Activated naive CD4-positive, alpha-beta T cell treated with anti-CD3 and anti-CD28 coated beads, Interleukin-2, amount 50 U/mL, for 72 hours (primary cell): ENCODE results near the gene NR5A2. TPM values are rescaled to one million over a fixed set of nuclear protein-coding genes. Genes with fewer than 3 reads are reported as not detected.

Source experiments
- ATAC-seq, 2 donors: fragments of 150-1000 bp; cut with Tn5 transposase; 2 replicates each; pipeline ENCODE4 v1.10.0; 2021; ENCODE audit warnings: mild to moderate bottlenecking in 2 of 2, moderate library complexity in 2 of 2
- DNase-seq, 2 donors: peaks; one replicate each; pipeline ENCODE4 v3.0.0; 2021 to 2022; ENCODE audit warnings: low spot score in 2 of 2
- H3K27ac Mint-ChIP-seq, 2 donors: one replicate each; pipeline ENCODE4 v1.8.0; 2022; ENCODE audit warnings: mild to moderate bottlenecking in 2 of 2, mixed read lengths in 2 of 2
- H3K36me3 Mint-ChIP-seq, 2 donors: one replicate each; pipeline ENCODE4 v1.8.0; 2022; ENCODE audit warnings: mixed read lengths in 2 of 2
- H3K9me3 Mint-ChIP-seq, 2 donors: one replicate each; pipeline ENCODE4 v1.8.0; 2022; ENCODE audit warnings: mixed read lengths in 2 of 2
- total RNA-seq, 2 donors: library from RNA; stranded (reverse); gene quantifications; one replicate each; pipeline ENCODE4 v1.2.3, GENCODE V29; 2022

NR5A2 gene
- total RNA-seq, 2 donors from 2014 or later = 0.16 TPM; not detected in 1

DNA sequence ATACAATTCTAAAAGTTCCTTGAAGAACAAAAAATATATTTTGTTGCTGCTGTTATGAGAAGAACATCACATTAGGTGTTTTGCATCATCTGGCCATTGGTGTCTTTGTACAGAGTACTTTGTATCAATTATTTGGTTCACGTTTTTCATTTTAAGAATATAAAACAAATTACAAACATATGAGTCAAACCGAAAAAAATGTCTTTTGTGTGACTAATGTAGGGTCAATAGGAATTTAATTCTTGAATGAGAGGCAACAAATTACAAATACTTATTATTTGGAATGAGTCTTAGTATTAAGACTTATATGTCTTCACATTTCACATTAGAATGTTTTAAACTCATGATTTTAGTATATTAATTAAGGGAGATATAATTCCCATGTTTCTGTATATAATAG, 54.8 kb downstream of the NR5A2 start:
- H3K36me3 Mint-ChIP-seq = no peaks in the 10 kb centered on the region
- no peak for ATAC-seq
- DNase-seq = no peak
- no peaks in the 10 kb centered on the region for H3K9me3 Mint-ChIP-seq
- H3K27ac Mint-ChIP-seq = no peak overlapping the region

DNA sequence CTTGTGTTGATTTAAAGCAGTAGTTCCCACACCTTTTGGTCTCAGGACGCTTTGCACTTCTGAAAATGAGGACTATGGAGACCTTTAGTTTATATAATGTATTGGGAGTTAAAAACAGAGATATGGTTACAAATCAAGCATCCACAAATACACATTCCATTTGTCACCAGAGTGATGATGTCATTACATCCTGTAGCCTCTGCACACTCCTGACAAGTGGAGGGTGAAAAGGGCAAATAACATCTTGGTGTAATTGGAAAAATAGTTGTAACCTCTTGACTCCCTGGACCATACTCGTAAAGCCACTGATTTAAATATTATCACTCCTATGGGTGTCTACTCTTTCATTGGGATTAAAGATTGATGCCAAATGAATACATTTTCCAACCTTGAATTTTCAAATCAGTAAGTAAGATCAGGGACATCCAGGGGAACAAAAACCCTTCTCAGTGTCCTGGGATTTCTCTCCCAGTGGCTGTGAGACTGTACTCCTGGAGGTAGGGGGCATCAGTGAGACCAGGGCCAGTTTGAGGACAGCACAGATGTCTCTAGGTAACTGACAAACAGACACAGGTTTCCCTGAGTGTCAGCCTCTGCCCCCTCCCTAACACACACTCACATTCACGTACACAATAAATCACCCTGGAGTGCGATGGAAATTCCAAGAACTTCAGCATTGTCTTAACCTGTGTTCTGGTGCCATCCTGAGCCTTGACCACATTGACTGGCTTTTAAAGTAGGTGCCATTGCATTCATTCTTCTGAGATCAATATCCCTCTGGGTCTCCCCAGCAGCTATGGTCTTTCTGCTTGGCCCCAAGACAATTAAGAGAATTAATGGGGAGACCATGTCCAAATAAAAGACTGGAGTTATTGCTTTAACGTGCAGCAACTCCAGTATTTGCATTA, 63.0 kb downstream of the NR5A2 start:
- Mint-ChIP-seq H3K36me3 (no peaks in the 10 kb centered on the region), H3K9me3 (no peaks in the 10 kb centered on the region), H3K27ac (no peak overlapping the region)
- ATAC-seq = no peak
- DNase-seq = no peak

DNA sequence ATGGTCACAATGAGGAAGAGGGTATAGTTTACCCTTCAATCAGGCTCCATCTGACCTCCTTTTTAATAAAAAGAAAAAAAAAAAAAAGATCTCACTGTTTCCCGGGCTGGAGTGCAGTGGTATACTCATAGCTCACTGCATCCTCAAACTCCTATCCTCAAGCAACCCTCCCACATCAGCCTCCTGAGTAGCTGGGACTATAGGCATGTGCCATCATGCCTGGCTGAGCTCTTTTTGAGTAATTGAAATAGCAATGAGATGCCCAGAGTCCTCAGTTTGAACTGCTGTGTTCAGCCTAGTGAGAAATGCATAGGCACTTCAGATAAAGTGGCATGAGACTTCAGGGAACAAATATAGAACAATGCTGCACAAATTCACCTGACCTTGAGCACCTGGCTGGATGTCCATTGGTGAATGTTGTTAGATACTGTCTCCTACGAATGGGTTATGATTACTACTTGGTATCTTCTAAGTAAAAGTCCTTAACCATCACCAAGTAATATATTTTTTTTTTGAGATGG, 67.6 kb downstream of the NR5A2 start:
- no peak for DNase-seq
- peak overlapping the region in 1 of 2 donors; percentile 22 for H3K27ac Mint-ChIP-seq
- no peaks in the 10 kb centered on the region for H3K9me3 Mint-ChIP-seq
- ATAC-seq = no peak
- no peaks in the 10 kb centered on the region for H3K36me3 Mint-ChIP-seq

DNA sequence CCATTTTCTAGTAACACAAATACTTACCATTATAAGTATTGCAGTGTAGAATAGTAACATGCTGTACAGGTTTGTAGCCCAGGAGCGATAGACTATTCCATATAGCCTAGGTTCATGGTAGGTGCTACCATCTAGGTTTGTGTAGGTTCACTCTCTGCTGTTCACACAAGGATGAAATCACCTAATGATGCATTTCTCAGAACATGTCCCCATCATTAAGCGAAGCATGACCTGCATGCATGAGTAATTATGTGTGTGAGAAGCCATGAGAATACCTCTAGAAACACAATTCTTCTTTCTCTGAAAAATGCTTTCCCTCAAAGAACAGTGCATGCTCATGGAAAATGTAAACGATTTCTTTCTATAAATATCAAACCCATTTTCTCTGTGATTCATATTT, 69.3 kb downstream of the NR5A2 start:
- DNase-seq = no peak
- no peak for ATAC-seq
- Mint-ChIP-seq H3K27ac (no peak overlapping the region), H3K36me3 (no peaks in the 10 kb centered on the region), H3K9me3 (no peaks in the 10 kb centered on the region)

DNA sequence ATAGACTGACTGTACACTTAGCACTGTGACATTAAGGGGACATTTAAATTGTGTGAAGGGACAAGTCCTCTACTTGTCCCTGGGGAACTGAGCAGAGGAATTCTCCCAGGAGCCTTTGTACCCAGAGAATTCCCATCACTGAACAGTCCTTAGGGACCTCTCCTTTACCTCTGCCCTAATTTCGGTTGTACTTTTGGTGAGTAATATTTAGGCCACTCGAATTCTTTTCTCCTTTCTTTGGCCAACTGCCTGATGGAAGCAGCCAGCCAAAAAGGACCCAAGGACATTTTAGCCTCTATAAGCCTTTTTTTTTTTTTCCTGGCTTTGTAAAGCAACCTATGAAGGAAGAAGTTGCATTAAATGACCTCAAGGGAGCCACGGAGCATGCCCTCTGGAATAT, 71.5 kb downstream of the NR5A2 start:
- no peak for ATAC-seq
- H3K27ac Mint-ChIP-seq = no peak overlapping the region
- no peaks in the 10 kb centered on the region for H3K36me3 Mint-ChIP-seq
- no peaks in the 10 kb centered on the region for H3K9me3 Mint-ChIP-seq
- no peak for DNase-seq

DNA sequence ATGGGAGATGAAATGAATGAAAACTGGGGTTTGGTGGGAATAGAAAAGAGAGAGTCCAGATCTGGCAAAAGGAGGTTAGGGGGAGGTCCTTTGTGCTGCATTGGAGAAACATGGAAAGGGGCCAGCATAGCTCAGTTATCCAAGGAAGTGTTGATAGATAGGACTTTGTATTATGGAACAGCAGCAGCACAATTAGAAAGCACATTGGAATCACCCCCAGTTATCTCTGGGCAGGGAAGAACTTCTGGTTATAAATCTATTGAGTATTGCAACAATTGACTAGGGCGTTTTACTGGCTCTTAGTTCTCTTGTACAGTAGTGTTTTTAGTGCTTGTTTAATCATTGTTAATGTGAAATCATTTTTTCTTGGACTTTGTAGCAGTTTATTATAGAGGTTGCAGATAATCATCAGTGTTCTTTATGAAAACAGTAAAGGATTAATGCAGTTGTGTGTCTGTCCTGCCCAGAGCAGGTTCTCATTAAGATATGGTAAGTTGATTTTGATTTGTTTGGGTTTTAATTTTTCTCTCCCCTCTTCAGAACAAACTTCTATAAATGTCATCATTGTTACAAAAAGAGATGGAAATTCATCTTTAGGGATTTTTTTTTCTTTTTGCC, 76.6 kb downstream of the NR5A2 start:
- no peak for ATAC-seq
- H3K36me3 Mint-ChIP-seq = no peaks in the 10 kb centered on the region
- H3K9me3 Mint-ChIP-seq = no peaks in the 10 kb centered on the region
- no peak overlapping the region for H3K27ac Mint-ChIP-seq
- no peak for DNase-seq

DNA sequence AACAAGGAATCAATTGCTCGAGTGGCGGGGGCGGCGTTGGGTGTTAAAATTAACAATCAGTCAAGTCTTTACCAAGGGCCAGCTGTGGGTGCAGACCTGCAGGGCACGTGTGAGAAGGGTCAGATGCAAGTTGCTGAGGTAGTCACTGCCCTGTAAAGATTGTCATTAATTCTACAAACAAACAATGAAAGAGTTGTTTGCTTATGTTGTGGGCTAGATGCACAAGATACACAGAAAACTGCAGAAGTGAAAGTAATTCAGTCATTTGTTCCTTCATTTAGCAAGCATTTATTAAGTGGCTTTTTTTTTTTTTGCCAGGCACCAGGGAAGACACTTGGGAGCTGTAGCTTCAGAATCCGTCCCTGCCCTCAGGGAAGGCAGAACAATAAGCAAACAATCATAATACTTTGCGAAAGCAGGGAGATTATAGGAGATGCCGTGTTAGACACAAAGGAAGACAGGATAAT, 79.5 kb downstream of the NR5A2 start:
- no peak for DNase-seq
- ATAC-seq = no peak

DNA sequence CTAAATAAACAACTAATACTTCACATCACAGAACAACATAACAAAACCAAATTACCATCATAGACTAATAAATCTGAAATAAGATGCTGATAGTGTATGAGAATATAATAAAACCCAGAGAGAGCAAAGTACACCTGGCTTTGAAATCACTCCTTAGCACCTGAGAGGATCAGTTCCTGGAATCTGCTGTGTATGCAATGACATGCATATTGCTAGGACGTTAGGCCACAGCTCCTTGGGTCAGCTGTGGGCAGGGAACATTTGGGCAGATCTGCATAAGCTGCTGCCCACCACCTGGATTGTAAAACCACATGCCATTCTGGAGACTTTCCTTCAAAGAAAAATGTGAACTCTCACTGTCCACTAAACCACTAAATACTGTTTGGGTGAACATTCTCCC, 81.1 kb downstream of the NR5A2 start:
- no peaks in the 10 kb centered on the region for H3K36me3 Mint-ChIP-seq
- no peaks in the 10 kb centered on the region for H3K9me3 Mint-ChIP-seq
- ATAC-seq (no peak), DNase-seq (no peak)
- H3K27ac Mint-ChIP-seq = no peak overlapping the region

More for the DNA sequence above, 79.5 kb downstream of the NR5A2 start:
- Mint-ChIP-seq H3K9me3 (no peaks in the 10 kb centered on the region), H3K36me3 (no peaks in the 10 kb centered on the region), H3K27ac (no peak overlapping the region)

DNA sequence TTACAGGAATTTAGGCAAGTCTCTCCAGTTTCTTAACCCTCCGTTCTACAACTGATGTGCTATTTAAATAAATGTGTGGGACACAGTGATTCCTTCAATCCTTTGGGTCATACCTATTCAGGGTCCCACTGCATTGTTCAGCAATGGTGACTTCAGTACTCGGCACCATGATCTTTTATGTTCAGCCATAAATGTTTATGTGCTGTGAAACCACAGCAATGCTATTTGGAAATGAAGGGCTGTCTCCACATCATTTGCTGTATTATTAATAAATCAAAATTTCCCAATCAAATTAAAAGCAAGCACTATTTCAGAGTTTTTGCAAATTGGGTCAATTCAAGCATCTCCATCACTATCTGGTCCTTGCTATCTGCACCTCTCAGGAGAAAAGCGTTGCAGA, 84.8 kb downstream of the NR5A2 start:
- Mint-ChIP-seq H3K9me3 (no peaks in the 10 kb centered on the region), H3K27ac (no peak overlapping the region), H3K36me3 (no peaks in the 10 kb centered on the region)
- ATAC-seq = no peak
- no peak for DNase-seq

DNA sequence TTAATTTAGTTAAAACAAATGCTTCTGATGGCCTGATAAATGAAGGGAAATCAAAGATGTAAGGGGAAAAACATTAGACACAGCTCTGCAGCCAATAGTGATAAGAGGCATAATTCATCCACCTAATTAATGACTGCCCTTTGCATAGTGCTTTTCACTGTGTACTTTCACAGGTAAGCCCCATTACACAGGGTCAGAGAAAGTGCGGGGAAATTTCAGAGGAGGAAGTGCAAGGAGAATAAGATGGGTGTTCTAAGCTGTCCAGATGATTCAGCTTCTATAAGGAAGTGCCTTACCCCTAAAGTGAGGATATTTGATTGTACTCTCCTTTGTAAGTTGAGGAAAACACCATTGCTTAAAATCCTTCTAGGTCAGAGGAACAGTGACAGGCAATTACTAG, 88.0 kb downstream of the NR5A2 start:
- no peaks in the 10 kb centered on the region for H3K36me3 Mint-ChIP-seq
- ATAC-seq (no peak), DNase-seq (no peak)
- no peaks in the 10 kb centered on the region for H3K9me3 Mint-ChIP-seq
- H3K27ac Mint-ChIP-seq = no peak overlapping the region

DNA sequence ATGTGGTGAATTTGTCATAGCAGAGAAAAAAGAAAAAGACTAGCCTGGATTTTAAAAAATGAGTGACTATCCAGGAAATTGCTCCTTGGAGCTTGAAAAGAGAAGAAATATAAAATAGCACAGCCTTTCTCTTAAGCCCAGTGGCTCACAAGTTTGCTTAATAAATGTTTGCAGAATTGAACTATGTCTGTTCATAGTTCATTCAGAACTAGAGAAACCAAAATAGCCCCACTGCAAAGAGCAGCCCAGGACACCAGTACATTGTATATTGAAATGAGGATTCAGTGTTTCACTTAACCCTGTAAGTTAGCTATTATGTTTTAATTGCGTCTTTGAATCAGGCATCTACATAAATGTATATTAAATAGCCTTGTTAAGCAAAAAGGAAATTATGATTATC, 88.8 kb downstream of the NR5A2 start:
- Mint-ChIP-seq H3K36me3 (no peaks in the 10 kb centered on the region), H3K9me3 (no peaks in the 10 kb centered on the region), H3K27ac (no peak overlapping the region)
- no peak for ATAC-seq
- DNase-seq = no peak

DNA sequence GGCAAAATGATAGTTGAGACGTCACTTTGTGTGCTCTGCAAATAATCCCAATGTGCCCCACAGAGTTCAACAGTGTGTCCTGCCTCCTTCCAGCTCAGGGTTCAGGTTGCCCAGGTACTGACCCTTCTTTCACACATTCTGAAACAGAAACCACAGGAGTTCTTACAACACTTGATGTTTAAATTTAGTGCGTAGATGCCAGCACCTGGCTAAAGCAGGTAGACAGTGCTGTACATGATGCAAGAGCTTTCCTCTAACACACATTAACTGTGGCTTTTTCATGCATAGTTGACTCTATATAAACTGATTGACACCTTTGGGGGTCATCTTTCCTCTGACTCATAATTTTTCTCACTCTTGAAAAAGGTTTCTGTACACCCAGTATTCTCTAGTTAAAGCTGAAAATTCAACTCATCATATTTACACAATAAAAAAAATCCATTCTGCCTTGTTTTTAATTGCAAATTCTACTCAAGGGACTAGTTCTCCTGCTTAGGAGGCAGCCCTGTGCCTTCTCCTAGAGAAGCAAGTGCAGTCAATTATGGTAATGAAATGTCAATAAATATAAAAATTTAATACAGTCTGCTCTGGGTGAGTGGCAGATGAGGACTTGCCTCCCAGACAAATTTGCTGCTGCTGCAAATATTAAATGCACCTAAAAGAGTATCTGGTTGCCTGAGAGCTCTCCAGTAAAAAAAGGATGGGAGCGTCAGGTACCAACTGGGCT, 91.4 kb downstream of the NR5A2 start:
- Mint-ChIP-seq H3K36me3 (no peaks in the 10 kb centered on the region), H3K27ac (no peak overlapping the region), H3K9me3 (no peaks in the 10 kb centered on the region)
- DNase-seq (no peak), ATAC-seq (peak in 1 of 2 donors; percentile 56)

DNA sequence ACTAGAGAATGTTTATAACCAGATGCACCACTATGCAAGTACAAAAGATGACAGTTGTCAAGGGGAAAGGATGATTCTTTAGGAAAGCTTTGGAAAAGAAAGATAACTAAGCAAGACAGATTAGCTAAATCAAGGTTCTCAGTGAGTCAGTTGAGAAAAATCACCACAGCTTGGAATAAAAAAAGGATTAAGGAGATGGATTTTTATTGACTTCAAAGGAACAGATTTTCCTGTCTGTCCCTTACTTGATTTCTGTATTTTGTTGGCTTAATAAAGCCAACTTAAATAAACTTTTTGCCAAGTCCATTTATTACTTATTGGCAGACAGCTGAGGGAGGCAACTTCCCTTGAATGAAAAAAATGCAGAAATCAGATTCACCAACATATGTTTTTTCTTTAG, 93.9 kb downstream of the NR5A2 start:
- H3K36me3 Mint-ChIP-seq = no peaks in the 10 kb centered on the region

DNA sequence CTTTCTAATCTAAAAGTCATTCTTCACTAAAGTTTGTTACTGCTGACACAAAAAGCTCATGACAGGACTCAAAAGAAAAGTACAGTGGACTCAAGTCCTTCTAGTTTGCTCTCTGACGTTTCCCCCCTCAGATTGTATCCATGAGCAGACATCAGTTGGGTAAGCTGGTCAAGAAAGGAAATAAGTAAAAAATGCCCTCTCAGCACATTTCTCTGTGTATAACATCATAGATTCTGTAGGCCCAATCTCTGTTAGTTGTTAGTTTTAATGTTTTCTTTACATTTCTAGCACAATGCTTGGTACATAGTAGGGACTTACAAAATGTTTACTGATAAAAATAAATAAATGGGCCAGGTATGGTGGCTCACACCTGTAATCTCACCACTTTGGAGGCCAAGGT, 96.8 kb downstream of the NR5A2 start:
- no peaks in the 10 kb centered on the region for H3K36me3 Mint-ChIP-seq
- H3K27ac Mint-ChIP-seq = no peak overlapping the region
- ATAC-seq (no peak), DNase-seq (no peak)
- H3K9me3 Mint-ChIP-seq = no peaks in the 10 kb centered on the region

More for the DNA sequence above, 93.9 kb downstream of the NR5A2 start:
- no peaks in the 10 kb centered on the region for H3K9me3 Mint-ChIP-seq
- no peak for ATAC-seq
- DNase-seq = no peak
- no peak overlapping the region for H3K27ac Mint-ChIP-seq

DNA sequence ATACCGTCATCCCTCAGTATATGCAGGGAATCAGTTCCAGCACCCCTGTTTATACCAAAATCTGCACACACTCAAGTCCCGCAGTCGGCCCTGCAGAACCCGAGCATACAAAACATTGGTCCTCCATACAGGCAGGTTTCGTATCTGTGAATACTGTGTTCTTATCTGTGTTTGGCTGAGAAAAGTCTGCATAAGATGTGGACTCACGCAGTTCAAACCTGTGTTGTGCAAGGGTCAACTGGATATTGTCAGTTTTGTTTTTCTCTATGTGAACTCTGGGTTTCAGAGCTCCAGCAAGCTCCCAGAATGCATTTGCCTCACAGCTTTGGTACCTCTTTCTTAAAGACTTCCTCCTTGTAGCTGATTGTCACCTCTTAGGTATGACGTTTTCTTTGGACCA, 100.6 kb downstream of the NR5A2 start:
- Mint-ChIP-seq H3K36me3 (no peaks in the 10 kb centered on the region), H3K27ac (no peak overlapping the region), H3K9me3 (no peaks in the 10 kb centered on the region)
- DNase-seq (no peak), ATAC-seq (no peak)

DNA sequence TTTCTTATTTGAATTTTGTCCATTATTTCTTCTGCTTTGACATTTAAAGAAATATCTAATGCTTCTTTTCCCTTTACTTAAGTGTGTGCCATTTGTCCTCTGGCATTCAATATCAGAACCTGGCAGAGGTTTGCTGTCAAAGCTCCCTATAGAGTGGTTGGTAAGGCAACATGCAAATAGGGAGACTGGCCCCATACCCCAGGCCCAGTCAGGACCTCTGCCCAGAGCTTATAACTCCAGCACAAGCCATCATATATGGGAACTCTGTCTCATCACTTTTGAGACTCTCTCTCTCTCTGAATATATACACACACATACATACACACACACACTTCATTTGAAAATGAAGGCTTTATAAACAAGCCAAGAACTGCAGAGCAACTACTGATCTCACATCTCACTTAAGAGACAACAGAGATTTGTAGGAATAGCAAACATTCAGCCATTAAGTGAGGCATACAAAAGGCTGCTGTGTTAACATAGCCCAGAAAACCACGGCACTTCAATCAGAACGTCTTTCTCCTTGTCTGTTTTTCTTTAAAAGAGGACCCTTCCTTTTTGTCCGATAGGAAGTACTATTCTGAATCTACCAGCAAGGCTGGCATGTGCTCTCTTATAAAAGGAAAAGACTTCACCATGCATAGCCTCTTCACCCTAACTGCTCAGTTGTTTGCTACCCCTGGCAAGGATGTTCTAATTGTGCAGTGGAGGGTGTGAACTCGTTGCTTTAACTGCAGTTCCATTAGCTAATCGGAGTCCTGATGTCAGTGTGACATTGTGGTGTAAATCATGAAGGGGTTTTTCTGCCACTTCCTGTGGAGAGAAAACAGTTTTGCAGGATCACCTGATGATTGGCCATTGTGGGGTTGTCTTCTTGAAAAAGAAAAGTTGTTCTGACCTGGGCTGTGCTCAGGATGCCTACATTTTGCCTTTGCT, 101.7 kb downstream of the NR5A2 start:
- peak in 1 of 2 donors; percentile 57 for ATAC-seq
- H3K9me3 Mint-ChIP-seq = no peaks in the 10 kb centered on the region
- no peak overlapping the region for H3K27ac Mint-ChIP-seq
- DNase-seq = no peak
- no peaks in the 10 kb centered on the region for H3K36me3 Mint-ChIP-seq
